ENCODE measurements around the gene CCNK.

The CCNK gene

GRCh38 chr14:99508896-99509629 lies 27.9 kb downstream of the CCNK start:
- DNase-seq = no peak

GRCh38 chr14:99509871-99510555 lies 28.8 kb downstream of the CCNK start:
- DNase-seq = no peak

- no peak for DNase-seq
Measured at GRCh38 chr14:99510556-99511139, 29.4 kb downstream of the CCNK start.

GRCh38 chr14:99511421-99512109 lies 30.4 kb downstream of the CCNK start:
- DNase-seq = peak; percentile 16

GRCh38 chr14:99512110-99512449 lies 30.9 kb downstream of the CCNK start:
- DNase-seq = peak; percentile 8

- DNase-seq = peak; percentile 17
Measured at GRCh38 chr14:99512571-99513182, 31.5 kb downstream of the CCNK start.

- peak; percentile 15 for DNase-seq
Measured at GRCh38 chr14:99513183-99513694, 32.0 kb downstream of the CCNK start.

- peak; percentile 15 for DNase-seq
Measured at GRCh38 chr14:99513946-99514551, 32.8 kb downstream of the CCNK start.

GRCh38 chr14:99514552-99515300 lies 33.5 kb downstream of the CCNK start:
- DNase-seq = peak; percentile 16

GRCh38 chr14:99515301-99516155 lies 34.3 kb downstream of the CCNK start:
- peak; percentile 17 for DNase-seq

- peak; percentile 18 for DNase-seq
Measured at GRCh38 chr14:99516156-99516870, 35.1 kb downstream of the CCNK start.

- no peak for DNase-seq
Measured at GRCh38 chr14:99516871-99517642, 35.8 kb downstream of the CCNK start.

GRCh38 chr14:99517643-99518381 lies 36.6 kb downstream of the CCNK start:
- no peak for DNase-seq

- DNase-seq = peak; percentile 88
Measured at GRCh38 chr14:99518441-99519346, 37.5 kb downstream of the CCNK start.

- DNase-seq = no peak
Measured at GRCh38 chr14:99519347-99519881, 38.2 kb downstream of the CCNK start.

GRCh38 chr14:99519931-99520421 lies 38.8 kb downstream of the CCNK start:
- no peak for DNase-seq

- DNase-seq = no peak
Measured at GRCh38 chr14:99520571-99521081, 39.4 kb downstream of the CCNK start.
